ENCODE data around the gene PLD5.

Gene PLD5

GRCh38 chr1:242033447-242033846, 491.1 kb downstream of the PLD5 start:
- no peak for DNase-seq

All from activated naive CD4-positive, alpha-beta T cell treated with anti-CD3 and anti-CD28 coated beads, Interleukin-2, amount 50 U/mL, for 16 hours (primary cell).